HG03097 (cell line): ENCODE data around the gene NCMAP.
"Not testable (repeated sequence)": the region's sequence is repeated elsewhere in the genome, so short reads cannot be mapped to it uniquely, and the experiment has no call there.

Experiments used
- ATAC-seq: cut with Tn5 transposase; IDR thresholded peaks from one replicate; pipeline ENCODE4 v1.9.1; 2021; ENCODE audit not compliant: unreplicated experiment, low FRiP score

The NCMAP gene, protein sequence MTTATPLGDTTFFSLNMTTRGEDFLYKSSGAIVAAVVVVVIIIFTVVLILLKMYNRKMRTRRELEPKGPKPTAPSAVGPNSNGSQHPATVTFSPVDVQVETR

GRCh38 chr1:24555591-24556413 lies at the start of gene NCMAP:
NCMAP (plus strand) TSS chr1:24556087; CDS start chr1:24595431, 39,344 bp downstream.
- no peak for ATAC-seq

DNA sequence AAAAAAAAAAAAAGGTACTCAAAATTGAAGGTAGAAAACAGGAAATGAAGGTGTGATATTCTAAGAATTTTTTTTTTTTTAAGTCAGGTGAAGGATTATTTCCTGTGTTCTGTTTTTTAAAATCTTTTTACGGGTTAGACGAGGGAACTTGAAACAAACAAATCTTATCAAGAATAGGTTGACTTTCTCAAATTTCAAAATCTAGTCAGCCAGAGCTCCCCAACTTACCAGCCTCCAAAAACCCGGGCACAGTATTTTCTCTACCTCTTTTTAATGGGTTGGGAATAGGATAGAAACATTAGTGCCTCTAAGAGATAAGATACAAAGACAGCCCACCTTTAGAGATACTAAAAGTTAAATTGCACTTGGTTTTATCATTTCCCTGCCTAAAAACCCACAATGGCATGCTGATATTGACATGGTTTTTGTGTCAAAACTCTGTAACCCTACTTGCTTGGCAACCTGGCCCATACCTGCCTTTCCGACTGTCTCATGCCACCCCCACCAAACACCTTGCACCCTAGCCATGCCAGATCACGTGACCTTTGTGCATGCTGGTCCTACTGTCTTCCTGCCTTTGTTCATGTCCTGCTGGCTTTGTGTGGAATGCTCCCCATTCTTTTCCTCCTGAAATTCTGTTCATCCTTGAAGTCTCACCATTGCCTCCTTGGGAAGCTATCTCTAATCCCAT lies 49.1 kb upstream of the NCMAP start:
- no peak for ATAC-seq

GRCh38 chr1:24507405-24507804 lies 48.5 kb upstream of the NCMAP start:
- no peak for ATAC-seq

GRCh38 chr1:24508911-24509310 lies 47.0 kb upstream of the NCMAP start:
- no peak for ATAC-seq

DNA sequence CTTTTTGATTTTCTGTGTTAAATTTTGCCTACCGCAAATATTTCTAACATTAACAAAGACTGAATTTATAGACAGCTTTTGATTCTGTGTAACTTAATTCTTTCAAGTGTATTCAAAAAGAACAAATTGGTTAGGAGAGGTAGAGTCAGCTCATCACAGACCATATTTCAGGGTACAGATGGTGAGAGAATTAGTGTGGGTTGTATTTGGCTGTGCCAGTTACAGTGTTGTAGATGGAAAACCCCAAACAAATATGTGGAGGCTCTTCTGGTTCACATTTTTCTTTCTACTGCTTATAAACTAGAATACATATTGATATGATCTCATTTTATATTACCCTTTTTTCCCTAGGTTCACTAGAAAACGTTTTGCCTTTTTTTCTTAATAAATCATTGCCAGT lies 42.2 kb upstream of the NCMAP start:
- no peak for ATAC-seq

DNA sequence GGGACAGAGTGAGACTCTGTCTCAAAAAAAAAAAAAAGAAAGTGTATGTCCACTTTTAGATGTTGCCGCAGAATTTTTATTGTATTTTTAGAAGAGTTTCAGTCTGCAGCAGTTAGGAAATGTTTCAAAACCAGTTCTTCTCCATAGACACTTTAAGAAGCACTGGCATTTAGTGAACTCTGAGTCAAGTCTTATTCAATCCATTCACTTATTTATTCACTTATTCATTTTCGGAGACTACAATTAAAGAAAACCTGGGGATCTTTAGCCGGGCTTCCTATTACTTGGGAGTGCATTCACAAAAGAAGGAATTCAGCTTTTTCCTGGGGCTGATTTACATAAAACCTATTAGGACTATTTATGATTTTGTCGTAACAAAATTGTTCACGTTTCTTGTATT lies 40.9 kb upstream of the NCMAP start:
- ATAC-seq, result no peak

DNA sequence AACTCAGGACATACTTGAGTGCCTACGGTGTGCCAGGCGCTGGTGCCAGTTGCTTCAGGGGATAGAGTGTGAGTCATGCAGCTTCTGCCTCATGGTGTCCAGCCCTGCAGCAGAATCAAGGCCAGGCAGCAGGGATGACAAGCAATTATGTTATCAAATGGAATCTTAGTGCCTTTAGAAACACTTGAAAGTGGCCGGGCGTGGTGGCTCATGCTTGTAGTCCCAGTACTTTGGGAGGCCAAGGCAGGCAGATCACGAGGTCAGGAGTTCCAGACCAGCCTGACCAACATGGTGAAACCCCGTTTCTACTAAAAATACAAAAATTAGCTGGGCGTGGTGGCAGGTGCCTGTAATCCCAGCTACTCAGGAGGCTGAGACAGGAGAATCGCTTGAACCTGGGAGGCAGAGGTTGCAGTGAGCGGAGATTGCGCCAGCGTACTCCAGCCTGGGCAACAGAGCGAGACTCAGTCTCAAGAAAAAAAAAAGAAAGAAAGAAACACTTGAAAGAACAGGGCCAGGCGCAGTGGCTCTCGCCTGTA lies 40.1 kb upstream of the NCMAP start:
- ATAC-seq, result not testable (repeated sequence)

DNA sequence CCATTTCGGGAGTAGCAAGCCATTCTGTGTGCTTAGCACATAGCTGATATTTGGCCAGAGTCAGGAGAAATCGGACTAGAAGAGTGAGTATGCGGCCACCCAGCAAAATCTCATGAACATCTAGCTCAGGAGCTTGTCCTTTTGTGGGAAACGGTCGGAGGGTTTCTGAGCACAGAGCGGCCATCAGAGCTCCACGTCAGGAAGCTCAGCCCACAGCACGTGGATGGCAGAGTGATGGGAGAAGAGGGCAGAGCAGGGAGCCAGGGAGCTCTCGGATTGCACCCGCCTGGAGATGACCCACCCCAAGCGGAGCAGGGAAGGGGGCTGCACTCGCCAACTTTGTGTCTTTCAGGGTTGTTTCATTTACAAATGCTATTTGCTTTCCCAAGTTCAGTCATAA lies 39.4 kb upstream of the NCMAP start:
- no peak for ATAC-seq

- ATAC-seq, result no peak
Observed at GRCh38 chr1:24517898-24518297, 38.0 kb upstream of the NCMAP start.

- ATAC-seq, result not testable (repeated sequence)
Observed at GRCh38 chr1:24520282-24520681, 35.6 kb upstream of the NCMAP start.

GRCh38 chr1:24525606-24526005 lies 30.3 kb upstream of the NCMAP start:
- no peak for ATAC-seq

- no peak for ATAC-seq
Observed at GRCh38 chr1:24526045-24526444, 29.8 kb upstream of the NCMAP start.

DNA sequence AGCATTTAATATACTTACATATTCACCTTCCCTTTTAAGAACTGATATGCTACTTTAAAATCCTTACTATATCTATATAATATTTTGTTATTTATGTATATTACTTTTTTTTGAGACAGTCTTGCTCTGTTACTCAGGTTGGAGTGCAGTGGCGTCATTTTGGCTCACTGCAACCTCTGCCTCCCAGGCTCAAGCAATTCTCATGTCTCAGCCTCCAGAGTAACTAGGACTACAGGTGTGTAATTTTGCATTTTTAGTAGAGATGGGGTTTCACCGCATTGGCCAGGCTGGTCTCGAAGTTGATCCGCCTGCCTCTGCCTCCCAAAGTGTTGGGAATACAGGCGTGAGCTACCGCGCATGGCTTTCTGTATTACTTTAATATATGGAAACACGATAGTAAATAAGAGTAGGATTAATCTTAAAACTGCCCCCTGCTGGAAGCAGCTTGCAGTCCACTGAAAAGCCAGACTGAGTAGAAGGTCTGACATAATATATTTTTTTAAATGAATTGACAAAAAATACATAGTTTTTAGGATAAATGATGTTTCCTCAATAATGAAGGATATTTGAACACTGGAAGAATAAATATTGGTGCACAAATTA lies 28.8 kb upstream of the NCMAP start:
- ATAC-seq, result no peak

GRCh38 chr1:24528744-24529143 lies 27.1 kb upstream of the NCMAP start:
- no peak for ATAC-seq

DNA sequence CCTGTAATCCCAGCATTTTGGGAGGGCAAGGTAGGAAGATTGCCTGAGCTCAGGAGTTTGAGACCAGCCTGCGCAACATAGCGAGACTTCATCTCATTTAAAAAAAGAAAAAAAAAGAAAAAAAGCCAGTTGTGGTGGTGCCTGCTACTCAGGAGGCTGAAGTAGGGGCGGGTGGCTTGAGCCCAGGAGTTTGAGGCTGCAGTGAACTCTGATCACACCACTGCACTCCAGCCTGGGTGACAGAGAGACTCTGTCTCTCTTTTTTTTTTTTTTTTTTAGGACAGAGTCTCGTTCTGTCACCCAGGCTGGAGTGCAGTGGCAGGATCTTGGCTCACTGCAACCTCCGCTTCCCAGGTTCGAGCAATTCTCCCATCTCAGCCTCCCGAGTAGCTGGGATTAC lies 26.6 kb upstream of the NCMAP start:
- ATAC-seq, result not testable (repeated sequence)

- ATAC-seq, result no peak
Observed at GRCh38 chr1:24535021-24535424, 20.9 kb upstream of the NCMAP start.

DNA sequence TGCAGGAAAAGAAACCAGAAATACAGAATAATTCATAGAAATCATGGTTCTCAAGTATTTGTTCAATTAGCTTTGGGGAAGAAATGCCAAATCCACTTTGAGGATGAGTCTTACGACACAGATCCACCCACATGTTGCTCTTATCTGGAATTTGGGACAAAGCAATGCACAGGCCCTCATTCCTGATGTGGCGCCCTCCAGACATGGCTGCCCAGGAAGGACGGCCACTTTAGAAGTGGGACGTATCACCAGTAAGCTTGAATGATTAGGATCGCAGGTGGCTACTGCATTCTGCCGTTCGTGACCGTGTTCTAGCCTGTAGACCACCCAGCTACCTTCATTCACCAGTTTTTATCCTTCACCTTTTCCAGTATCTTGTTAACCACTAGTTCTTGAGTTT lies 20.1 kb upstream of the NCMAP start:
- no peak for ATAC-seq

GRCh38 chr1:24536391-24536840 lies 19.5 kb upstream of the NCMAP start:
- ATAC-seq, result no peak

GRCh38 chr1:24540051-24540905 lies 15.6 kb upstream of the NCMAP start:
- no peak for ATAC-seq
